Suppressor macrophage treated with lipopolysaccharide for 1 hour (primary cell): ENCODE results near the gene ACOXL.
"Not testable (repeated sequence)": the region's sequence is repeated elsewhere in the genome, so short reads cannot be mapped to it uniquely, and the experiment has no call there.

ENCODE experiments used
- DNase-seq, 3 donors: peaks; one replicate each; pipeline ENCODE4 v3.0.0-alpha.2; 2020 to 2022

ACOXL gene

GRCh38 chr2:110732422-110733413, at the start of gene ACOXL:
Gene ACOXL (plus strand): TSS chr2:110732573. CDS start chr2:110768390, 35,817 bp downstream.
- DNase-seq: peak in 1 of 3 donors; percentile 10

GRCh38 chr2:110682872-110683271, 49.5 kb upstream of the ACOXL start:
- DNase-seq: no peak

GRCh38 chr2:110687775-110688484, 44.4 kb upstream of the ACOXL start:
- not testable (repeated sequence) for DNase-seq

- DNase-seq: no peak
These were observed 43.7 kb upstream of the ACOXL start for GRCh38 chr2:110688594-110689091.

- no peak for DNase-seq
These were observed 42.0 kb upstream of the ACOXL start for GRCh38 chr2:110690083-110690965.

- DNase-seq: no peak
These were observed 40.6 kb upstream of the ACOXL start for GRCh38 chr2:110691612-110692258.

- DNase-seq: not testable (repeated sequence)
These were observed 37.1 kb upstream of the ACOXL start for GRCh38 chr2:110695146-110695898.

- not testable (repeated sequence) for DNase-seq
These were observed 34.1 kb upstream of the ACOXL start for GRCh38 chr2:110698253-110698652.

GRCh38 chr2:110702514-110703380, 29.6 kb upstream of the ACOXL start:
- peak in 2 of 3 donors; percentile 45 to 60 for DNase-seq

GRCh38 chr2:110707386-110707965, 24.9 kb upstream of the ACOXL start:
- peak in 1 of 3 donors; percentile 34 for DNase-seq

GRCh38 chr2:110708455-110708854, 23.9 kb upstream of the ACOXL start:
- DNase-seq: no peak

- DNase-seq: no peak
These were observed 19.6 kb upstream of the ACOXL start for GRCh38 chr2:110712737-110713136.

- DNase-seq: no peak
These were observed 18.6 kb upstream of the ACOXL start for GRCh38 chr2:110713513-110714362.

GRCh38 chr2:110714452-110715224, 17.7 kb upstream of the ACOXL start:
- peak; percentile 33 to 47 (median 43) for DNase-seq

GRCh38 chr2:110716959-110717645, 15.3 kb upstream of the ACOXL start:
- DNase-seq: peak in 1 of 3 donors; percentile 36

- peak in 1 of 3 donors; percentile 14 for DNase-seq
These were observed 14.6 kb upstream of the ACOXL start for GRCh38 chr2:110717734-110718133.

- no peak for DNase-seq
These were observed 14.0 kb upstream of the ACOXL start for GRCh38 chr2:110718382-110718781.
